Endothelial cell (in vitro differentiated cells): Measurements from ENCODE around the gene SRD5A2. TPM values are rescaled to one million over a fixed set of nuclear protein-coding genes. Genes with fewer than 3 reads are reported as not detected.

ENCODE experiments used
- DNase-seq: peaks from one replicate; pipeline ENCODE4 v3.0.0; 2021; ENCODE audit warnings: low spot score
- H3K27ac Mint-ChIP-seq: one replicate; pipeline ENCODE4 v1.8.0; 2021; ENCODE audit warnings: mixed read lengths, inconsistent platforms; ENCODE audit not compliant: unreplicated experiment
- H3K27me3 Mint-ChIP-seq: one replicate; pipeline ENCODE4 v1.8.0; 2021; ENCODE audit warnings: mild to moderate bottlenecking, moderate library complexity, mixed read lengths, inconsistent platforms; ENCODE audit not compliant: unreplicated experiment
- H3K36me3 Mint-ChIP-seq: one replicate; pipeline ENCODE4 v1.8.0; 2021; ENCODE audit warnings: mild to moderate bottlenecking, low read depth, mixed read lengths, inconsistent platforms; ENCODE audit not compliant: unreplicated experiment
- H3K4me1 Mint-ChIP-seq: one replicate; pipeline ENCODE4 v1.8.0; 2021; ENCODE audit warnings: mild to moderate bottlenecking, mixed read lengths, inconsistent platforms; ENCODE audit not compliant: unreplicated experiment
- H3K4me3 Mint-ChIP-seq: one replicate; pipeline ENCODE4 v1.8.0; 2021; ENCODE audit warnings: mild to moderate bottlenecking, mixed read lengths, inconsistent platforms; ENCODE audit not compliant: unreplicated experiment
- H3K9me3 Mint-ChIP-seq: one replicate; pipeline ENCODE4 v1.8.0; 2021; ENCODE audit warnings: mixed read lengths, inconsistent platforms; ENCODE audit not compliant: unreplicated experiment
- total RNA-seq: library from RNA; stranded (reverse); fragmentation: NEBNext Ultra II Directional; extraction: Animal tissue kit (Norgen Biotek cat#: 25700); gene quantifications from one replicate; pipeline ENCODE4 v1.2.1, GENCODE V29; 2021; ENCODE audit not compliant: unreplicated experiment
- TF ChIP-seq, protein P1 (sequence below): fragments of 200-600 bp; sonication (generic); IDR thresholded peaks from one replicate; pipeline ENCODE4 v1.5.0; 2021; ENCODE audit warnings: antibody characterized with exemption; ENCODE audit not compliant: unreplicated experiment

The SRD5A2 gene
- total RNA-seq, 1 donor from 2014 or later = 0.64 TPM

DNA sequence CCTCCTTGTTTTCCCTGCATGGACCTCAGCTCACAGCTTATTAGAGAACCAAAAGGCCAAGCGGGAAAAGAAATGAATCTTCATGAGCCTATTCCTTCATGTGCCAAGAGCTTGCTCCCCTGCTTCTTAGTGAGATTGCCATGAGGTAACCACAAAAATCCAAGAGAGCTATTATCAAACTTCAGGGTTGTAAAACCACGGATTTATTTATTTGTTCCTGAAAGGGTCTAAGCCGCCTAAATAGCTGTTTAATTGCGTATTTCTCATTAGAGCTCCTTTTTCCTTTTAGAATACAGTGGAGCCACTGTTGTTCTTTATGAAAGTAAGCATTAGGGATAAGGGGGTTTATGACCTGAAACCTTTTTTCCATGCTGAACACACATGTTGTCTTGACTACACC is 58.0 kb downstream of the SRD5A2 start:
- Mint-ChIP-seq H3K4me3 (no peak overlapping the region), H3K27me3 (no peaks in the 10 kb centered on the region), H3K9me3 (no peaks in the 10 kb centered on the region), H3K36me3 (peaks cover 4% of the 10 kb centered on the region), H3K4me1 (no peaks in the 10 kb centered on the region), H3K27ac (no peak overlapping the region)
- TF ChIP-seq, protein P1, sequence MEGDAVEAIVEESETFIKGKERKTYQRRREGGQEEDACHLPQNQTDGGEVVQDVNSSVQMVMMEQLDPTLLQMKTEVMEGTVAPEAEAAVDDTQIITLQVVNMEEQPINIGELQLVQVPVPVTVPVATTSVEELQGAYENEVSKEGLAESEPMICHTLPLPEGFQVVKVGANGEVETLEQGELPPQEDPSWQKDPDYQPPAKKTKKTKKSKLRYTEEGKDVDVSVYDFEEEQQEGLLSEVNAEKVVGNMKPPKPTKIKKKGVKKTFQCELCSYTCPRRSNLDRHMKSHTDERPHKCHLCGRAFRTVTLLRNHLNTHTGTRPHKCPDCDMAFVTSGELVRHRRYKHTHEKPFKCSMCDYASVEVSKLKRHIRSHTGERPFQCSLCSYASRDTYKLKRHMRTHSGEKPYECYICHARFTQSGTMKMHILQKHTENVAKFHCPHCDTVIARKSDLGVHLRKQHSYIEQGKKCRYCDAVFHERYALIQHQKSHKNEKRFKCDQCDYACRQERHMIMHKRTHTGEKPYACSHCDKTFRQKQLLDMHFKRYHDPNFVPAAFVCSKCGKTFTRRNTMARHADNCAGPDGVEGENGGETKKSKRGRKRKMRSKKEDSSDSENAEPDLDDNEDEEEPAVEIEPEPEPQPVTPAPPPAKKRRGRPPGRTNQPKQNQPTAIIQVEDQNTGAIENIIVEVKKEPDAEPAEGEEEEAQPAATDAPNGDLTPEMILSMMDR = no peak
- no peak for DNase-seq

DNA sequence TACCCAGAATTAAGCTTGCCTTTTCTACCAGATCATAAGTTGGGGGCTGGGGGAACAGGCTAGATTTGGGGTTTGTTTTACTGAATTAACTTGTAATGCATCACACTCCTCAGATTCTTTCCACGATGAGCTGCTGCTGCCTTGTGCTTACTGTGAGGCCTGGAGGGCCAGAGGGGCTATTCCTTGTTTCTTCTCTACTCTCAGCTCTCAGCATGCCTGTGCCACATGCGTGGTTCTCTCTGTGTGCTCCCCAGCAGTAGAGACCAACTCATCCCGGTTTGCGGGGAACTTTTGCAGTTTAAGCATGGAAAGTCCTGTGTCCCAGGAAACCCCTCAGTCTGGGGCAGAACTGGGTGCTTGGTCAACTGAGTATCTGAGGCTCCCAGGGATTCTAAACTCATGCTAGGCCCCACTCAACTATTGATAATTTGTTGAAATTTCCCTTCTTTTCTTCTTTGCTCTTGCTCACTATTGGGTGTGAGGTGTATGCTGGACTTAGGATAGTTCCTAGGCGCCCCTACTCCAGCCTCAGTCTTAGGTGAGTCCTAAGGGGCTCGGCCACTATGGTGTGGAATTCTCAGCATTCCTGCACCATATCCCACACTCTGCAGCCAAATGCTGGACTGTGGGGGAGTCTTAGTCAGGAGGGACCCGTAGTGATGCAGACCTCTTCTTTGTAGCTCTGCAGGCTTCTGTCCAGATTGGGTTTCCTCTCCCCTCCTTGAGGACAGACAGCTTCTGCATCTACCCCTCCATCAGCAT is 63.1 kb downstream of the SRD5A2 start:
- Mint-ChIP-seq H3K4me3 (no peak overlapping the region), H3K27ac (no peak overlapping the region), H3K27me3 (peaks cover 2% of the 10 kb centered on the region)

DNA sequence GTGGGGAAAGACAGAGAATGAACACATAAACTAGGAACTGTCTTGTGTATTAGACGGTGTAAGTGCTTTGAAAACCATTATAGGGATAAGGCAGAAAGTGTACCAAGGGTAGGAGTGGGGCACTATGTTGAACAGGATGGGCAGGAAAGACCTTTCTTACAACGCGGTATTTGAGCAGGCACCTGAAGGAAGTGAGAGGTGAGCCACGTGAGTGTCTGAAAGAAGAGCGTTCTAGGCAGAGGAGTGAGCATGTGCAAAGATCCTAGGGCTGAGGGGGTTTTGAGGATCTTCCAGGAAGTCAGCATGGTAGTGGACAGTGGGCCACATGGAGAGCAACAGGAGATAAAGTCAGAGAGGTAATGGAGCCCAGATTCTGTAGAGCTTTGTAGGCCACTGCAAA is 65.2 kb downstream of the SRD5A2 start:
- Mint-ChIP-seq H3K36me3 (peaks cover 4% of the 10 kb centered on the region), H3K27me3 (peaks cover 2% of the 10 kb centered on the region), H3K27ac (no peak overlapping the region), H3K9me3 (no peaks in the 10 kb centered on the region), H3K4me3 (no peak overlapping the region), H3K4me1 (no peaks in the 10 kb centered on the region)
- TF ChIP-seq, protein P1 = no peak
- DNase-seq = no peak

More for the DNA sequence above, 63.1 kb downstream of the SRD5A2 start:
- no peak for DNase-seq
- Mint-ChIP-seq H3K9me3 (no peaks in the 10 kb centered on the region), H3K36me3 (peaks cover 4% of the 10 kb centered on the region), H3K4me1 (no peaks in the 10 kb centered on the region)
- TF ChIP-seq, protein P1 = no peak

DNA sequence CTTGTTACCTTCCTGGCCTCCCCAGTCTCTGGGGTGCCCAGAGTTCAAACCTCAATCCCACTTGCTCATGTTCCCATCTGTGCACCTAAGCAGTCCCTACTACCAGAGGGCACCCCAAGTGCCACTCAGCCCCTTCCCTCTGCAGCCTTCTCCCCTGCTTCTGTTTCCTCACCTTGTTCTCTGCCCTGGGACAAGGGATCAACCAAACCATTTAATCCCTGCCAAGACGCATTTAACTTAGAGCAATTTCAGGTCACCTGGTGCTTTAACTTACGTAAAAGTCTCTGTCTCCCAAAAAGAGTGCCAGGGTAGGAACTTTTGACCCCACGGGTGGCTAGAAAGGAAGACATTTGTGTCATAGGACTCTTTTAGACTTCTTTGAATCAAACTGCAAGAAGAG is 67.2 kb downstream of the SRD5A2 start:
- no peaks in the 10 kb centered on the region for H3K4me1 Mint-ChIP-seq
- no peak overlapping the region for H3K27ac Mint-ChIP-seq
- H3K4me3 Mint-ChIP-seq = no peak overlapping the region
- no peak for DNase-seq
- TF ChIP-seq, protein P1 = no peak
- no peaks in the 10 kb centered on the region for H3K9me3 Mint-ChIP-seq
- peaks cover 1% of the 10 kb centered on the region for H3K36me3 Mint-ChIP-seq
- peaks cover 2% of the 10 kb centered on the region for H3K27me3 Mint-ChIP-seq

DNA sequence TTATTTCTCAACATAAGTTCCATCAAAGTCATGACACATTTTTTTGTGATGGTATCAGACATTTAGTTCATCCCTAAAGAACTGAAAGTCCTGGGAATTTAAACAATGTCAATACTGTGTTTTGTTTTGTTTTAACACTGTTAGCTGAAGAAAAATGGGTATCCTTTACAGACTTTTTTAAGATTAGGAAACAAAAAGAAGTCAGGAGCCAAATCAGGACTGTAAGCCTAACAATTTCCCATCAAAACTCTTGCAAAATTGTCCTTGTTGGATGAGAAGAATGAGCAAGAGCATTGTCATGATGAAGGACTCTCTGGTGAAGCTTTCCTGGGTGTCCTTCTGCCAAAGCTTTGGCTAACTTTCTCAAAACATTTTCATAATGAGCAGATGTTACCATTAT is 69.4 kb downstream of the SRD5A2 start:
- Mint-ChIP-seq H3K36me3 (no peaks in the 10 kb centered on the region), H3K4me3 (no peak overlapping the region), H3K4me1 (no peaks in the 10 kb centered on the region)

More for the DNA sequence above, 69.4 kb downstream of the SRD5A2 start:
- Mint-ChIP-seq H3K27me3 (peaks cover 2% of the 10 kb centered on the region), H3K9me3 (no peaks in the 10 kb centered on the region), H3K27ac (no peak overlapping the region)
- TF ChIP-seq, protein P1 = no peak
- no peak for DNase-seq
